ENCODE results near the gene ATP6V0D1. TPM values are rescaled to one million over a fixed set of nuclear protein-coding genes. Genes with fewer than 3 reads are reported as not detected.

The ATP6V0D1 gene
- polyA plus RNA-seq, 1 of the 3 experiments (the other 2 are of a cell fraction), result 135 TPM

DNA sequence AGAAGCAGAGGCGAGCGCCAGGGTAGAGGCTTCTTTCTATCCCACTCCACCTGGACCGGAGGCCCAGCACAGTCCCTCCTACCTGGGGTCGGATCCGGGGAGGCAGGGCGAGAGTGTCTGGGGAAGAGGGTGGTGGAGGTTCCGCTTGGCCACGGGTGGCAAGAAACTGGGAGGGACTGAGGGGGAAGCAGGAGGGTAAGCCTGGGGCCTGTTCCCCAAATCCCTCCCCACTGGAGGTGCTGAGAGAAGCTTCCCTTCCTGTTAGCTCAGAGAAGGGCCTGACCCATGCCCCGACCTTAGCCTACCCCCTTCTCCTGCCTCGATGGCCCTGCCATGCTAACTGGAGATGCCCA is 85.9 kb downstream of the ATP6V0D1 start (continued):
- no peak for TF ChIP-seq TCF12 (IDR thresholded peaks at IDR 0.05)
- TF ChIP-seq GATA2 (CRISPR knock-in tag; IDR thresholded peaks at IDR 0.05), result no peak
- TF ChIP-seq, protein P1, sequence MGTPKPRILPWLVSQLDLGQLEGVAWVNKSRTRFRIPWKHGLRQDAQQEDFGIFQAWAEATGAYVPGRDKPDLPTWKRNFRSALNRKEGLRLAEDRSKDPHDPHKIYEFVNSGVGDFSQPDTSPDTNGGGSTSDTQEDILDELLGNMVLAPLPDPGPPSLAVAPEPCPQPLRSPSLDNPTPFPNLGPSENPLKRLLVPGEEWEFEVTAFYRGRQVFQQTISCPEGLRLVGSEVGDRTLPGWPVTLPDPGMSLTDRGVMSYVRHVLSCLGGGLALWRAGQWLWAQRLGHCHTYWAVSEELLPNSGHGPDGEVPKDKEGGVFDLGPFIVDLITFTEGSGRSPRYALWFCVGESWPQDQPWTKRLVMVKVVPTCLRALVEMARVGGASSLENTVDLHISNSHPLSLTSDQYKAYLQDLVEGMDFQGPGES (IDR thresholded peaks at IDR 0.05; ENCODE audit: low read depth, low read length), result no peak
- TF ChIP-seq FOSL2 (IDR thresholded peaks at IDR 0.05; ENCODE audit: borderline replicate concordance, low read depth), result no peak
- no peak for TF ChIP-seq MXI1 (IDR thresholded peaks at IDR 0.05; ENCODE audit: low read depth, low read length)
- TF ChIP-seq, protein P2, sequence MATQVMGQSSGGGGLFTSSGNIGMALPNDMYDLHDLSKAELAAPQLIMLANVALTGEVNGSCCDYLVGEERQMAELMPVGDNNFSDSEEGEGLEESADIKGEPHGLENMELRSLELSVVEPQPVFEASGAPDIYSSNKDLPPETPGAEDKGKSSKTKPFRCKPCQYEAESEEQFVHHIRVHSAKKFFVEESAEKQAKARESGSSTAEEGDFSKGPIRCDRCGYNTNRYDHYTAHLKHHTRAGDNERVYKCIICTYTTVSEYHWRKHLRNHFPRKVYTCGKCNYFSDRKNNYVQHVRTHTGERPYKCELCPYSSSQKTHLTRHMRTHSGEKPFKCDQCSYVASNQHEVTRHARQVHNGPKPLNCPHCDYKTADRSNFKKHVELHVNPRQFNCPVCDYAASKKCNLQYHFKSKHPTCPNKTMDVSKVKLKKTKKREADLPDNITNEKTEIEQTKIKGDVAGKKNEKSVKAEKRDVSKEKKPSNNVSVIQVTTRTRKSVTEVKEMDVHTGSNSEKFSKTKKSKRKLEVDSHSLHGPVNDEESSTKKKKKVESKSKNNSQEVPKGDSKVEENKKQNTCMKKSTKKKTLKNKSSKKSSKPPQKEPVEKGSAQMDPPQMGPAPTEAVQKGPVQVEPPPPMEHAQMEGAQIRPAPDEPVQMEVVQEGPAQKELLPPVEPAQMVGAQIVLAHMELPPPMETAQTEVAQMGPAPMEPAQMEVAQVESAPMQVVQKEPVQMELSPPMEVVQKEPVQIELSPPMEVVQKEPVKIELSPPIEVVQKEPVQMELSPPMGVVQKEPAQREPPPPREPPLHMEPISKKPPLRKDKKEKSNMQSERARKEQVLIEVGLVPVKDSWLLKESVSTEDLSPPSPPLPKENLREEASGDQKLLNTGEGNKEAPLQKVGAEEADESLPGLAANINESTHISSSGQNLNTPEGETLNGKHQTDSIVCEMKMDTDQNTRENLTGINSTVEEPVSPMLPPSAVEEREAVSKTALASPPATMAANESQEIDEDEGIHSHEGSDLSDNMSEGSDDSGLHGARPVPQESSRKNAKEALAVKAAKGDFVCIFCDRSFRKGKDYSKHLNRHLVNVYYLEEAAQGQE (IDR thresholded peaks at IDR 0.05; ENCODE audit: low read depth, low read length), result no peak

DNA sequence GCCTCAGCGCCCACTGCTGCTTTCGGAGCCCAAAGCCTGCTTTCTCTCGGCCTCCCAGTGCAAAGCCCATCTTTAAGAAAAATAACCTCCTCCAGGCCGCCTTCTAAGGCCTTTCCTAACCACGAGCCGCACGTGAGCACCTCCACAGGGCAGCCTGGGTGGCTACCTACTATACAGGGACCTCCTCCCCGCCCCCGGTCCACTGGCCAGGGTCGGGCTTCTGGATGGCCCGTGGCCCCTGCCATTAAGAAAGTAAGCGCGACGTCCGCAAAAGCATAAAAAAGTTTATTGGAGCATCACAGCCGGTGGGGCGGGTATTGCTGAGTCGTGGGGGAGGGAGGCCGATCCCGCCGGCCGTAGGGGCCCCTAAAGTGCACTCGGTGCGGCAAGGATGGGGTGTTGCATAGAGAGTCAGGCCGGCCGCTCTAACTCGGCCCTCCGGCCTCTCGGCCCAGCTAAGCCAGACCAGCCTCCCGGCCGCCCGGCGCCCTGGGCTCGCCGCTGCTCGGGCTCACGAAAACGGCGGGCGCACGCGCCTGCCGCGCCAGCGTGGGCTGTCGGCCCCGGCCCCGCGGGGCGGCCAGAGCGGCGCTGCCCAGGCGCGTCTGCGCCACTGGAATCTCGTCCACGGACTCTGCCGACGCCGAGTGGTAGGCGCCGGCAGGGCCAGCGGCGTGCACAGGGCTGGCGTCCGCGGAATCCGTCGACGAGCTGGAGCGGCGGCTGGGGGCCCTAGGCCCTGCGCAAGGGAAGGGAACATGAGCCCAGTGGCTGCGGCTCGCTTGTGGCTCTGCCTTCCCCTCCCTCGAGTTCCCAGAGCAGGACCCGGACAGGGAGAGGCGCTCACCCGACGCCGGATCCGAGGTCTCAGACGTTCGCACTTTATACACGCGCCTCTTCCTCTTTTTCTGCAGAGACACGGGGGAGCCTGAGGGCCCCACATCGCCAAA is 86.5 kb downstream of the ATP6V0D1 start:
- TF ChIP-seq SMC3 (IDR thresholded peaks at IDR 0.05; ENCODE audit: low read depth, low read length) (no peak), MEF2A (IDR thresholded peaks at IDR 0.05; ENCODE audit: borderline replicate concordance, low read depth) (no peak), NFIC (IDR thresholded peaks at IDR 0.05; ENCODE audit: borderline replicate concordance) (no peak), GABPA (IDR thresholded peaks at IDR 0.05; ENCODE audit: low read depth) (no peak), FOXJ3 (CRISPR knock-in tag; IDR thresholded peaks at IDR 0.05) (no peak), JUND (IDR thresholded peaks at IDR 0.05) (no peak), RFX5 (IDR thresholded peaks at IDR 0.05; ENCODE audit: low read length) (no peak), RAD21 (IDR thresholded peaks at IDR 0.05; ENCODE audit: low read length) (no peak)
- TF ChIP-seq, protein P3, sequence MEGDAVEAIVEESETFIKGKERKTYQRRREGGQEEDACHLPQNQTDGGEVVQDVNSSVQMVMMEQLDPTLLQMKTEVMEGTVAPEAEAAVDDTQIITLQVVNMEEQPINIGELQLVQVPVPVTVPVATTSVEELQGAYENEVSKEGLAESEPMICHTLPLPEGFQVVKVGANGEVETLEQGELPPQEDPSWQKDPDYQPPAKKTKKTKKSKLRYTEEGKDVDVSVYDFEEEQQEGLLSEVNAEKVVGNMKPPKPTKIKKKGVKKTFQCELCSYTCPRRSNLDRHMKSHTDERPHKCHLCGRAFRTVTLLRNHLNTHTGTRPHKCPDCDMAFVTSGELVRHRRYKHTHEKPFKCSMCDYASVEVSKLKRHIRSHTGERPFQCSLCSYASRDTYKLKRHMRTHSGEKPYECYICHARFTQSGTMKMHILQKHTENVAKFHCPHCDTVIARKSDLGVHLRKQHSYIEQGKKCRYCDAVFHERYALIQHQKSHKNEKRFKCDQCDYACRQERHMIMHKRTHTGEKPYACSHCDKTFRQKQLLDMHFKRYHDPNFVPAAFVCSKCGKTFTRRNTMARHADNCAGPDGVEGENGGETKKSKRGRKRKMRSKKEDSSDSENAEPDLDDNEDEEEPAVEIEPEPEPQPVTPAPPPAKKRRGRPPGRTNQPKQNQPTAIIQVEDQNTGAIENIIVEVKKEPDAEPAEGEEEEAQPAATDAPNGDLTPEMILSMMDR (IDR thresholded peaks at IDR 0.05), result no peak
- TF ChIP-seq, protein P4, sequence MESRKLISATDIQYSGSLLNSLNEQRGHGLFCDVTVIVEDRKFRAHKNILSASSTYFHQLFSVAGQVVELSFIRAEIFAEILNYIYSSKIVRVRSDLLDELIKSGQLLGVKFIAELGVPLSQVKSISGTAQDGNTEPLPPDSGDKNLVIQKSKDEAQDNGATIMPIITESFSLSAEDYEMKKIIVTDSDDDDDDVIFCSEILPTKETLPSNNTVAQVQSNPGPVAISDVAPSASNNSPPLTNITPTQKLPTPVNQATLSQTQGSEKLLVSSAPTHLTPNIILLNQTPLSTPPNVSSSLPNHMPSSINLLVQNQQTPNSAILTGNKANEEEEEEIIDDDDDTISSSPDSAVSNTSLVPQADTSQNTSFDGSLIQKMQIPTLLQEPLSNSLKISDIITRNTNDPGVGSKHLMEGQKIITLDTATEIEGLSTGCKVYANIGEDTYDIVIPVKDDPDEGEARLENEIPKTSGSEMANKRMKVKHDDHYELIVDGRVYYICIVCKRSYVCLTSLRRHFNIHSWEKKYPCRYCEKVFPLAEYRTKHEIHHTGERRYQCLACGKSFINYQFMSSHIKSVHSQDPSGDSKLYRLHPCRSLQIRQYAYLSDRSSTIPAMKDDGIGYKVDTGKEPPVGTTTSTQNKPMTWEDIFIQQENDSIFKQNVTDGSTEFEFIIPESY (IDR thresholded peaks at IDR 0.05; ENCODE audit: borderline replicate concordance, low read depth), result no peak
- Histone ChIP-seq H3K27me3 (ENCODE audit: insufficient read depth) (no peaks in the 10 kb centered on the region), H2AFZ (ENCODE audit: low read depth) (peak overlapping the region; percentile 85; the same call in 1 of the 2 replicates), H4K20me1 (ENCODE audit: insufficient read depth) (no peaks in the 10 kb centered on the region), H3K36me3 (replicated peaks in 1 of 2; ENCODE audit: control insufficient read depth in 1 of 2, insufficient read depth in 2 of 2, low read length in 1 of 2) (no peaks in the 10 kb centered on the region), H3K79me2 (ENCODE audit: insufficient read depth) (no peaks in the 10 kb centered on the region), H3F3A (replicated peaks; ENCODE audit: insufficient read depth) (peaks cover 5% of the 10 kb centered on the region), H3K4me1 (ENCODE audit: control insufficient read depth in 1 of 2, insufficient read depth in 2 of 2, low read depth in 1 of 2, low read length in 1 of 2) (peaks cover 10 to 53% of the 10 kb centered on the region in 2 experiments; a peak in 2 of 4 replicates), H3K27ac (ENCODE audit: low read depth in 2 of 2, low read length in 1 of 2) (peak overlapping the region in 1 of 2 experiments; percentile 64; a peak in 2 of 4 replicates), H3K4me2 (peak overlapping the region; percentile 89), H3K9ac (peak overlapping the region; percentile 70; the same call in 1 of the 2 replicates), H3K4me3 (ENCODE audit: low read depth in 2 of 2, low read length in 1 of 2) (no peak overlapping the region), H3K9me2 (no peaks in the 10 kb centered on the region), H3K9me3 (no peaks in the 10 kb centered on the region)
- CTCF ChIA-PET, result interaction anchor here (0.9 to 2.2 kb wide), 12 partner anchors 8 to 134 kb away, joined by 3 to 15 read pairs (median 5); partner anchors contain the start of gene ZDHHC1
- POLR2A ChIA-PET, result no interaction called here
- no peak for DNase-seq
- WGBS (ENCODE audit: low lambda C conversion rate), result 95% methylated on average over 41 of the region's 88 CpGs

Data from SK-N-SH (cell line).